Measurements from ENCODE around the gene CYLD. TPM values are rescaled to one million over a fixed set of nuclear protein-coding genes. Genes with fewer than 3 reads are reported as not detected.

The CYLD gene
- total RNA-seq, 1 experiment from 2014 or later, result 9.8 TPM

DNA sequence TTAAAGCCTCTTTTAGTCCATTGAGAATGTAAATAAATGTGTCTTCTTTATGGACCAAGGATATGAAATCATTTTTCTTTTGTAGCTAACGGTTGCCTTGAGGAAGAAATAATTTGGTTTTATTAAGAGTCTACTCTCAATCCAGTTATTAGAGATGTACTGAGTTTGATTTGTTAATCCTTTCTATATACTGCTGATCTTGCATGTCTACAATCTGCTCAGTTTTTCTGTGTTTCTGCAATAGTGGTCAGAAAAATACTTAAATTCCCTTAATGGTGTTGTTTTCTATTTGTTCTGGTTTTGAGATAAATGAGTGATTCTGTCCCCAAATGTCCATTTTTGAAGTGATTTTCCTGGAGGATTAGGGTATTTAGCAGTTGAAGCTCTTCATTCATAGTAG is 54.9 kb downstream of the CYLD start:
- BruUV-seq (replicated peaks), result no TSS peak
- intact Hi-C loops (cut with micrococcal nuclease; ENCODE audit: unreplicated experiment), result no loop called here
- Histone ChIP-seq H3K4me3 (ENCODE audit: low read depth, low read length) (no peak overlapping the region), H3K4me1 (no peaks in the 10 kb centered on the region), H3K9me3 (no peaks in the 10 kb centered on the region), H3K36me3 (ENCODE audit: control insufficient read depth, insufficient read depth, low read length) (no peaks in the 10 kb centered on the region), H3K27me3 (replicated peaks; ENCODE audit: control insufficient read depth, insufficient read depth, low read length) (no peaks in the 10 kb centered on the region)
- no peak for TF ChIP-seq CTCF (IDR thresholded peaks at IDR 0.05; ENCODE audit: insufficient read depth in 1 of 2, low read depth in 1 of 2, low read length in 1 of 2, severe bottlenecking in 1 of 2, unreplicated experiment in 1 of 2)
- POLR2A ChIA-PET, result no interaction called here
- CTCF ChIA-PET, result interaction anchor here (1.9 kb wide), 1 partner anchor 10 kb away, joined by 14 read pairs; no protein-coding TSS in a partner anchor
- Mint-ChIP-seq H3K9me3 (ENCODE audit: unreplicated experiment) (no peaks in the 10 kb centered on the region), H3K4me3 (ENCODE audit: unreplicated experiment) (no peak overlapping the region), H3K4me1 (ENCODE audit: low read depth, unreplicated experiment) (no peaks in the 10 kb centered on the region), H3K36me3 (ENCODE audit: insufficient read depth, unreplicated experiment) (no peaks in the 10 kb centered on the region), H3K27me3 (ENCODE audit: insufficient read depth, unreplicated experiment) (no peaks in the 10 kb centered on the region), H3K27ac (ENCODE audit: unreplicated experiment) (no peak overlapping the region)
- no peak for DNase-seq

DNA sequence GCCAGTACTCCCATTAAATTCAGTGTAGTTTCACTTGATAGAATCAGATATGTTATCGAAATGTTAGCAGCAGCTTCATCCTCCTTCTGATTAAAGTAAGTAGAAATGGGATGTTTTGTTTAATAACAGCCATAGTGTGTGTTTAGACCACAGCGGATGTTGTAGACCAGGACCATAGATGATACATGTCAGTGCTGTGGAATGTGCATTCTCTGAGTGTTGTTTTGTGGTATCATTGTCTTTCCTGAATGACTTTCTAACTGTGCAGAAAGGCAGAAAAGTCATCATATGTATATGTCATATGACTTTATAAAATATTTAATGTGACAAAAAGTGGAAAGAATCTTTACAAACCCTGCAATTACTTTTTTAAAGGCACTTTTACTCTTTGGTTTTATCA is 55.6 kb downstream of the CYLD start:
- no peaks in the 10 kb centered on the region for H3K36me3 Mint-ChIP-seq (ENCODE audit: insufficient read depth, unreplicated experiment)
- H3K9me3 ChIP-seq, result no peaks in the 10 kb centered on the region
- ChIA-PET CTCF (interaction anchor here (1.9 kb wide), 1 partner anchor 9 kb away, joined by 14 read pairs; no protein-coding TSS in a partner anchor), POLR2A (no interaction called here)
- H3K4me1 ChIP-seq, result no peaks in the 10 kb centered on the region
- DNase-seq, result no peak
- no peak overlapping the region for H3K27ac Mint-ChIP-seq (ENCODE audit: unreplicated experiment)
- no peak overlapping the region for H3K4me3 ChIP-seq (ENCODE audit: low read depth, low read length)
- no peaks in the 10 kb centered on the region for H3K27me3 Mint-ChIP-seq (ENCODE audit: insufficient read depth, unreplicated experiment)
- no peaks in the 10 kb centered on the region for H3K36me3 ChIP-seq (ENCODE audit: control insufficient read depth, insufficient read depth, low read length)
- BruUV-seq (replicated peaks), result no TSS peak
- intact Hi-C loops (cut with micrococcal nuclease; ENCODE audit: unreplicated experiment), result no loop called here
- no peaks in the 10 kb centered on the region for H3K9me3 Mint-ChIP-seq (ENCODE audit: unreplicated experiment)
- TF ChIP-seq CTCF (IDR thresholded peaks at IDR 0.05; ENCODE audit: insufficient read depth in 1 of 2, low read depth in 1 of 2, low read length in 1 of 2, severe bottlenecking in 1 of 2, unreplicated experiment in 1 of 2), result no peak
- H3K4me3 Mint-ChIP-seq (ENCODE audit: unreplicated experiment), result no peak overlapping the region
- H3K4me1 Mint-ChIP-seq (ENCODE audit: low read depth, unreplicated experiment), result no peaks in the 10 kb centered on the region
- H3K27me3 ChIP-seq (replicated peaks; ENCODE audit: control insufficient read depth, insufficient read depth, low read length), result no peaks in the 10 kb centered on the region

DNA sequence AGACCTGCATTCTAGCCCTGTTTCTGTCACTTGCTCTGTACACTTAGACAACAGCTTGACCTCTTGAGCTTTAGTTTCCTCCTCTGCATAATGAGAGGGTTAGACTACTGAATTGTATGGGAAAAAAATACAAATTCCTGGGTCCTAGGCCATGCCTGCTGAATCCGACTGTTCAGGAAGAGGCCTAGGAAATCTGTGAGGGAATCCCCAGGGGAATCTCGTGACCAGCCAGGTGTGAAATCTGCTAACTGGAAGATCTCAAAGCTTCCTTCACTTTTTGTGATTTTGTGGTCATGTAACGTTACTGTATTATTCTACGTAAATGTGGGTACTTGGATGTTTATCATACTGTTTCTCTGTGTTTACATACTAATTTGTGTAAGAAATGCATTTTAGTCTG is 58.2 kb downstream of the CYLD start:
- no peaks in the 10 kb centered on the region for H3K9me3 ChIP-seq
- H3K27ac Mint-ChIP-seq (ENCODE audit: unreplicated experiment), result no peak overlapping the region
- TF ChIP-seq CTCF (IDR thresholded peaks at IDR 0.05; ENCODE audit: insufficient read depth in 1 of 2, low read depth in 1 of 2, low read length in 1 of 2, severe bottlenecking in 1 of 2, unreplicated experiment in 1 of 2), result no peak
- POLR2A ChIA-PET, result no interaction called here
- H3K4me3 Mint-ChIP-seq (ENCODE audit: unreplicated experiment), result no peak overlapping the region
- no peak overlapping the region for H3K4me3 ChIP-seq (ENCODE audit: low read depth, low read length)
- H3K4me1 ChIP-seq, result peaks cover 5% of the 10 kb centered on the region; the same call in 1 of the 2 replicates
- H3K4me1 Mint-ChIP-seq (ENCODE audit: low read depth, unreplicated experiment), result no peaks in the 10 kb centered on the region
- no peaks in the 10 kb centered on the region for H3K27me3 Mint-ChIP-seq (ENCODE audit: insufficient read depth, unreplicated experiment)
- BruUV-seq (replicated peaks), result no TSS peak
- H3K9me3 Mint-ChIP-seq (ENCODE audit: unreplicated experiment), result no peaks in the 10 kb centered on the region
- no peaks in the 10 kb centered on the region for H3K36me3 Mint-ChIP-seq (ENCODE audit: insufficient read depth, unreplicated experiment)
- H3K36me3 ChIP-seq (ENCODE audit: control insufficient read depth, insufficient read depth, low read length), result no peaks in the 10 kb centered on the region
- CTCF ChIA-PET, result no interaction called here
- DNase-seq, result no peak
- intact Hi-C loops (cut with micrococcal nuclease; ENCODE audit: unreplicated experiment), result no loop called here
- no peaks in the 10 kb centered on the region for H3K27me3 ChIP-seq (replicated peaks; ENCODE audit: control insufficient read depth, insufficient read depth, low read length)

Data from Caco-2 (cell line).